Gastroesophageal sphincter (tissue), 3 donors: Measurements from ENCODE around the gene ATP23.

Experiments
- POLR2A ChIP-seq, 2 donors: fragments of 450-650 bp; IDR thresholded peaks; one replicate each; pipeline ENCODE4 v1.6.1; 2017; ENCODE audit warnings: antibody characterized with exemption in 2 of 2, mild to moderate bottlenecking in 2 of 2, moderate library complexity in 1 of 2
- POLR2AphosphoS5 ChIP-seq: sonication (generic); formaldehyde crosslinking; IDR thresholded peaks from one replicate; pipeline ENCODE4 v1.6.1; 2017; ENCODE audit warnings: antibody characterized with exemption
- TF ChIP-seq, protein P1 (sequence below), 4 experiments: fragments of 200-600 bp in 2 of 4; fragments of 450-650 bp in 2 of 4; sonication (generic) in 1 of 4; IDR thresholded peaks; one replicate each; pipeline ENCODE4 v1.5.1; 2017 to 2019; ENCODE audit warnings: antibody characterized with exemption in 4 of 4, mild to moderate bottlenecking in 2 of 4, moderate library complexity in 2 of 4

DNA sequence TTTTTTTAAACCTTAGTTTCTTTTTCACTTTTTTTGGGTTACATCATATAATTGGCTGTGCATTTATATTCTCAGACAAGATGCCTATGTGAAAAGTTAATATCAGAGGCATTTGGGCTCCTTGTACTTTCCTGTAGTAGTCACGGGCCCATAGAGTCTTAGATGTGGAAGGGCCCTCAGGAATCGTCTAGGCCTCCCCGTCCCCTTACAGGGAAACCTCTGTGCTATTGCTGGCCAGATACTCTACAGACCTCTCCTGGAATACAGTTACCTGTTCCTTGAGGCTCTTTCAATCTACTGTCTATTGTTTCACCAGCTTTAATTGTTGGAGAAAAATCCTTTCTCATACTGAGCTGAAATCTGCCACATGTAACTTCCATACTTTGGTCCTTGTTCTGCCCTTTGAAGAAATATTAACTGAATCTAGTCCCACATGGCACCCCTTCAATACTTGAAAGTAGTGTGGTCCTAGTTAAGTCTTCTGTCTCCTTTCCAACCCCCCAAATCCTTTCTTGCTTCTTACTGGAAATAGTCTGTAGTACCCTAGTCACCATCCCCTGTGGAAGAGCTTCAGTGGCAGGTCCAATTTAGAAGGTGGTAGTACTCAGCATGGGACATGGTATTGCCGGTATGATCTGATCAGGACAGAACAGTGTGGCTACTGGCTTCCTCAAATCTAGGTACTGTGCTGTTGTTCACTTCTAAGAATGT, 3.1 kb downstream of the ATP23 start:
- TF ChIP-seq, protein P1, sequence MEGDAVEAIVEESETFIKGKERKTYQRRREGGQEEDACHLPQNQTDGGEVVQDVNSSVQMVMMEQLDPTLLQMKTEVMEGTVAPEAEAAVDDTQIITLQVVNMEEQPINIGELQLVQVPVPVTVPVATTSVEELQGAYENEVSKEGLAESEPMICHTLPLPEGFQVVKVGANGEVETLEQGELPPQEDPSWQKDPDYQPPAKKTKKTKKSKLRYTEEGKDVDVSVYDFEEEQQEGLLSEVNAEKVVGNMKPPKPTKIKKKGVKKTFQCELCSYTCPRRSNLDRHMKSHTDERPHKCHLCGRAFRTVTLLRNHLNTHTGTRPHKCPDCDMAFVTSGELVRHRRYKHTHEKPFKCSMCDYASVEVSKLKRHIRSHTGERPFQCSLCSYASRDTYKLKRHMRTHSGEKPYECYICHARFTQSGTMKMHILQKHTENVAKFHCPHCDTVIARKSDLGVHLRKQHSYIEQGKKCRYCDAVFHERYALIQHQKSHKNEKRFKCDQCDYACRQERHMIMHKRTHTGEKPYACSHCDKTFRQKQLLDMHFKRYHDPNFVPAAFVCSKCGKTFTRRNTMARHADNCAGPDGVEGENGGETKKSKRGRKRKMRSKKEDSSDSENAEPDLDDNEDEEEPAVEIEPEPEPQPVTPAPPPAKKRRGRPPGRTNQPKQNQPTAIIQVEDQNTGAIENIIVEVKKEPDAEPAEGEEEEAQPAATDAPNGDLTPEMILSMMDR (IDR thresholded peaks at IDR 0.05) = no peak
- TF ChIP-seq POLR2A (IDR thresholded peaks at IDR 0.05) = no peak
- TF ChIP-seq POLR2AphosphoS5 = no peak
